NCI-H524 treated with DMSO at 0.1 percent for 48 hours (cell line): ENCODE data around the gene CD151.
A peak's percentile ranks its signal among the peaks of the same experiment; 100 is the strongest.

Source experiments
- DNase-seq: peaks from one replicate; lab custom pipeline; 2025; lab: John Stamatoyannopoulos, UW

Gene CD151

GRCh38 chr11:858053-858761, 25.5 kb downstream of the CD151 start:
- no peak for DNase-seq

GRCh38 chr11:858762-859339, 26.1 kb downstream of the CD151 start:
- DNase-seq: no peak

- DNase-seq: no peak
Measured at GRCh38 chr11:859394-860131, 26.8 kb downstream of the CD151 start.

GRCh38 chr11:860234-861104, 27.7 kb downstream of the CD151 start:
- DNase-seq: no peak

GRCh38 chr11:861105-861479, 28.3 kb downstream of the CD151 start:
- DNase-seq: no peak

GRCh38 chr11:862081-862661, 29.4 kb downstream of the CD151 start:
- DNase-seq: peak; percentile 45

- no peak for DNase-seq
Measured at GRCh38 chr11:862696-863022, 29.9 kb downstream of the CD151 start.

- no peak for DNase-seq
Measured at GRCh38 chr11:863023-863909, 30.5 kb downstream of the CD151 start.

GRCh38 chr11:863910-864827, 31.4 kb downstream of the CD151 start:
- DNase-seq: no peak

GRCh38 chr11:864898-865297, 32.1 kb downstream of the CD151 start:
- no peak for DNase-seq

- DNase-seq: no peak
Measured at GRCh38 chr11:865462-866430, 33.0 kb downstream of the CD151 start.

- DNase-seq: no peak
Measured at GRCh38 chr11:866481-866880, 33.7 kb downstream of the CD151 start.

- no peak for DNase-seq
Measured at GRCh38 chr11:867856-868358, 35.2 kb downstream of the CD151 start.

- DNase-seq: no peak
Measured at GRCh38 chr11:868394-868793, 35.6 kb downstream of the CD151 start.

GRCh38 chr11:868802-869201, 36.0 kb downstream of the CD151 start:
- no peak for DNase-seq

GRCh38 chr11:869399-870126, 36.8 kb downstream of the CD151 start:
- DNase-seq: no peak

- no peak for DNase-seq
Measured at GRCh38 chr11:870127-870413, 37.3 kb downstream of the CD151 start.

- no peak for DNase-seq
Measured at GRCh38 chr11:870418-870817, 37.7 kb downstream of the CD151 start.
